OCI-LY3 (cell line): ENCODE measurements around the gene DUOXA1.
"Not testable (repeated sequence)": the region's sequence is repeated elsewhere in the genome, so short reads cannot be mapped to it uniquely, and the experiment has no call there.

Experiments
- H2AFZ ChIP-seq: fragments of 200-600, 300-600 bp; shearing (Covaris generic); 2 replicates; pipeline ENCODE4 v1.6.0; 2014; ENCODE audit warnings: antibody characterized with exemption, low read depth, low read length
- H3K27ac ChIP-seq: fragments of 200-600, 300-600 bp; sonication (generic); 2 replicates; pipeline ENCODE4 v1.5.1; 2014; ENCODE audit warnings: mild to moderate bottlenecking, low read length, moderate library complexity, mixed read lengths
- H3K27me3 ChIP-seq: fragments of 200-600, 300-600 bp; sonication (generic); 2 replicates; pipeline ENCODE4 v1.6.1; 2014; ENCODE audit warnings: low read depth, low read length, mixed read lengths
- H3K36me3 ChIP-seq: fragments of 200-600, 300-600 bp; sonication (generic); replicated peaks from 2 replicates; pipeline ENCODE3; 2014; ENCODE audit warnings: low read depth, low read length, mixed read lengths
- H3K4me1 ChIP-seq: fragments of 300-600, 200-600 bp; sonication (generic); 2 replicates; pipeline ENCODE4 v1.6.1; 2014; ENCODE audit warnings: low read length, mixed read lengths
- H3K4me2 ChIP-seq: fragments of 200-600, 300-600 bp; sonication (generic); 2 replicates; pipeline ENCODE4 v1.6.1; 2014; ENCODE audit warnings: low read length, mixed read lengths
- H3K4me3 ChIP-seq: fragments of 300-600, 200-600 bp; sonication (generic); 2 replicates; pipeline ENCODE4 v1.5.1; 2014; ENCODE audit warnings: antibody characterized with exemption, mild to moderate bottlenecking, low read length, moderate library complexity
- H3K79me2 ChIP-seq: fragments of 300-600, 200-600 bp; shearing (Covaris generic); 2 replicates; pipeline ENCODE4 v1.6.1; 2014; ENCODE audit warnings: mild to moderate bottlenecking, low read length, mixed read lengths
- H3K9ac ChIP-seq: fragments of 300-600, 200-600 bp; shearing (Covaris generic); 2 replicates; pipeline ENCODE4 v1.6.0; 2014; ENCODE audit warnings: mild to moderate bottlenecking, low read length, moderate library complexity
- H3K9me3 ChIP-seq: fragments of 200-600, 300-600 bp; shearing (Covaris generic); 2 replicates; pipeline ENCODE4 v1.6.1; 2014; ENCODE audit warnings: low read length, mixed read lengths; ENCODE audit not compliant: insufficient read depth
- H4K20me1 ChIP-seq: fragments of 200-600, 300-600 bp; sonication (generic); 2 replicates; pipeline ENCODE4 v1.6.1; 2016; ENCODE audit warnings: low read length, mixed read lengths; ENCODE audit not compliant: insufficient read depth
- EZH2phosphoT487 ChIP-seq: fragments of 200-600 bp; shearing (Covaris generic); IDR thresholded peaks from 2 replicates; pipeline ENCODE4 v1.6.1; 2018; ENCODE audit warnings: antibody characterized with exemption, mixed run types, low read depth
- TF ChIP-seq, protein P1 (sequence below): fragments of 200-600, 300-600 bp; sonication (generic); IDR thresholded peaks from 2 replicates; pipeline ENCODE4 v1.5.1; 2014; ENCODE audit warnings: antibody characterized with exemption, low read length, low read depth

Gene DUOXA1

DNA sequence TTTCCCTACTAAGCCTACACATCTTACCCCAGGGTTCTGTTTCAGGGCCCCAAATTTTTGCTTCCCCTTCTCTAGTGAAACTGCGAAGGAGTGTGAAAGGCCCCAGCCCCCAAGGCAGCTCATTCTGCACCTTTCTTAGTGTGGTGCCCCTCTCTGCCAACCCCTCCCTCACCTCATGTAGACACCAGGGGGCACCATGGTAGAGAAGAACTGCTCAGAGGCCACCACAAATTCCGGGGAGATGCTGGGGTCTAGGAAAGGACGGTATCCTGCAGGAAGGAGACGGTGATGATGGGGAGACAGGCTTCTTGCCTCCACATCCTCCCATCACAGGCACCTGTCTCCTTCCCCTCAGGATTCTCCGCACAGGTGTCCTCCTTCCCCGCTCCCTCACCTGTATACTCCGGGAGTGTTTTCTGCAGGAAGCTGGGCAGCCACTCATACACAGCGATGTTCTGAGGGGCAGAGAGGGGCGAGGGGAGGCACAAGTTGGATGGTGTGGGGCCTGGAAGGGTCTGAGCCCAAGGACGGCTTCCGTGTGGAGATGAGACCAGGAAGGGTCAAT is 19.3 kb downstream of the DUOXA1 start:
- Histone ChIP-seq H3K79me2 (no peaks in the 10 kb centered on the region), H3K4me3 (no peak overlapping the region), H2AFZ (no peak overlapping the region), H3K27me3 (no peaks in the 10 kb centered on the region), H3K36me3 (no peaks in the 10 kb centered on the region), H3K27ac (no peak overlapping the region), H3K9ac (no peak overlapping the region), H3K9me3 (no peaks in the 10 kb centered on the region), H3K4me2 (no peak overlapping the region), H3K4me1 (no peaks in the 10 kb centered on the region), H4K20me1 (no peaks in the 10 kb centered on the region)
- TF ChIP-seq, protein P1, sequence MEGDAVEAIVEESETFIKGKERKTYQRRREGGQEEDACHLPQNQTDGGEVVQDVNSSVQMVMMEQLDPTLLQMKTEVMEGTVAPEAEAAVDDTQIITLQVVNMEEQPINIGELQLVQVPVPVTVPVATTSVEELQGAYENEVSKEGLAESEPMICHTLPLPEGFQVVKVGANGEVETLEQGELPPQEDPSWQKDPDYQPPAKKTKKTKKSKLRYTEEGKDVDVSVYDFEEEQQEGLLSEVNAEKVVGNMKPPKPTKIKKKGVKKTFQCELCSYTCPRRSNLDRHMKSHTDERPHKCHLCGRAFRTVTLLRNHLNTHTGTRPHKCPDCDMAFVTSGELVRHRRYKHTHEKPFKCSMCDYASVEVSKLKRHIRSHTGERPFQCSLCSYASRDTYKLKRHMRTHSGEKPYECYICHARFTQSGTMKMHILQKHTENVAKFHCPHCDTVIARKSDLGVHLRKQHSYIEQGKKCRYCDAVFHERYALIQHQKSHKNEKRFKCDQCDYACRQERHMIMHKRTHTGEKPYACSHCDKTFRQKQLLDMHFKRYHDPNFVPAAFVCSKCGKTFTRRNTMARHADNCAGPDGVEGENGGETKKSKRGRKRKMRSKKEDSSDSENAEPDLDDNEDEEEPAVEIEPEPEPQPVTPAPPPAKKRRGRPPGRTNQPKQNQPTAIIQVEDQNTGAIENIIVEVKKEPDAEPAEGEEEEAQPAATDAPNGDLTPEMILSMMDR: no peak
- no peak for TF ChIP-seq EZH2phosphoT487

DNA sequence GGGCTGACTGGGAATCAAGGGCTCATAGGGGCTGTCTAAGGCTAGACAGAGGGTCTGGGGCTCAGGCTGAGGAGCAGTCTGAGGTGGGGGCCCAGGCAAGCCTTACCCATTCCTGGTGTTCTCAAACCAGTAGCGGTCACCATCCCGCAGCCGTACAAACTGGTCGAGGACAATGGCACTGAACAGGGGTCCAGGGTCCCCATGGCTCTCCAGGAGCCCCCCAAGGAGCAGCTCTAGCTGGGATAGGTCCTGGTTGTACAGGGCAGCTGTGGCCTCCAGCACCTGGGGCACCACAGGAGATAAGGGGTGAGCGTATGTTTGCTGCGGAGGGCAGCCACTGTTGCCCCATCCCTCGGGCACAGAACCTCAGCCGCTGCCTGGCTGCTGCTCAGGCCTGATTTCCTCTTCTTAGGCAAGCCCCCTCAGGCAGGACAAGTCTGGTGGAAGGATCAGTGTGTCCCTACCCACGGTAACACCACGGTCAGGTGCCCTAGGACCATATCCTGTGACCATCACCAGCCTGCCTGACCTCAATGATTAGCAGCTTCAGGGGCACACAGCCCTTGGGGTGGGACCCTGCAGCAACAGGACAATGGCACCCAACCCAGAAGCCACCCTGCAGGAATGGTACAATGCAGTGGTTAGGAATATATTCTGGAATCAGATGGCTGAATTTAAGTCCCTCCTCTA is 21.6 kb downstream of the DUOXA1 start:
- no peaks in the 10 kb centered on the region for H3K27me3 ChIP-seq

GRCh38 chr15:45106002-45106790 is 23.5 kb downstream of the DUOXA1 start:
- no peak overlapping the region for H3K4me3 ChIP-seq
- H3K4me2 ChIP-seq: no peak overlapping the region
- H3K79me2 ChIP-seq: no peaks in the 10 kb centered on the region
- no peak overlapping the region for H3K9ac ChIP-seq
- TF ChIP-seq, protein P1: no peak
- no peak for TF ChIP-seq EZH2phosphoT487
- H4K20me1 ChIP-seq: no peaks in the 10 kb centered on the region
- H3K9me3 ChIP-seq: no peaks in the 10 kb centered on the region
- H3K36me3 ChIP-seq: no peaks in the 10 kb centered on the region
- no peak overlapping the region for H3K27ac ChIP-seq
- H2AFZ ChIP-seq: no peak overlapping the region
- H3K4me1 ChIP-seq: no peaks in the 10 kb centered on the region
- no peaks in the 10 kb centered on the region for H3K27me3 ChIP-seq

More for the DNA sequence above, 21.6 kb downstream of the DUOXA1 start:
- Histone ChIP-seq H3K36me3 (no peaks in the 10 kb centered on the region), H3K79me2 (no peaks in the 10 kb centered on the region), H3K4me1 (no peaks in the 10 kb centered on the region), H3K27ac (no peak overlapping the region), H3K4me3 (no peak overlapping the region), H3K9ac (no peak overlapping the region), H4K20me1 (no peaks in the 10 kb centered on the region), H3K4me2 (no peak overlapping the region), H2AFZ (no peak overlapping the region), H3K9me3 (no peaks in the 10 kb centered on the region)
- TF ChIP-seq EZH2phosphoT487: no peak
- TF ChIP-seq, protein P1: no peak

DNA sequence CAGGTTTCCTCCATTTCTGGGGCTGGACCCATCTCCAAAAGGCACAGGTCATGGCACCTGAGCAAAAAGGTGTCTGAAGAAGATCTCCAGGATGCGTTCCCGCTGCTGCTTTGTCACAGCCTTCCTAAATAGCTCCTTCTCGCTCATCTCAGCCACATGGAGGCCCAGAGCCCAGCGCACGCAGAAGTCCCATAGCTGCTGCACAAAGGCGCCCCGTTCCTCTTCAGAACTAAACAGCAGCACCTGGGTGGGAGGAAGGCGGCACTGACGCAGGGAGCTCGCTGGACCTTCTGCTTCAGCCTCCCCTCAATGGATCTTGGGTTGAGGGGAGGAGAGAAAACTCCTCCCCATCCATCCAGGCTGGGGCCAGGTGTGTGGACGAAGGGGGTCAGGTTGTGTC is 24.1 kb downstream of the DUOXA1 start:
- Histone ChIP-seq H2AFZ (no peak overlapping the region), H3K4me3 (no peak overlapping the region), H3K9ac (no peak overlapping the region), H3K79me2 (no peaks in the 10 kb centered on the region), H3K4me2 (no peak overlapping the region), H3K4me1 (no peaks in the 10 kb centered on the region), H4K20me1 (no peaks in the 10 kb centered on the region), H3K36me3 (no peaks in the 10 kb centered on the region), H3K27me3 (no peaks in the 10 kb centered on the region), H3K9me3 (no peaks in the 10 kb centered on the region), H3K27ac (no peak overlapping the region)
- no peak for TF ChIP-seq EZH2phosphoT487

DNA sequence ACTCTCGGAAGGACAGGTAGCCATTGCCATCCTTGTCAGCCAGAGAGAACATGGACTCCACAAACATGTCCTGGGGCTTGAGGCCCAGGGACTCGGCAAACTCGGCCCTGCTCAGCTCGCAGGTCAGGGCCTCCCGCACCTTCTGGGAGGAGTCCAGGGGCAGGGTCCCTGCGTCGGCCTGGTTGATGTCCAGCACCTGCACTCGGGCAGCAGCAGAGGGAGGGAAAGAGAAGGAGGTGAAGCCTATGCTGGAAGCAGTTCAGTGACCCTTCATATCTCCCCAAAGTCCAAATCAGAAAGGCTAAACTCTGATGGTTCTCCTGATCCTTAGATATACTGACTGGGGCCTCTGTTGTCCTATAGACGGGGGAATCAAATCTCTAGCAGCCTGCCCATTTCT is 25.5 kb downstream of the DUOXA1 start:
- not testable (repeated sequence) for H3K79me2 ChIP-seq, H3K4me2 ChIP-seq, H3K27me3 ChIP-seq, H3K9me3 ChIP-seq, H3K4me1 ChIP-seq, H3K4me3 ChIP-seq, H3K36me3 ChIP-seq, H2AFZ ChIP-seq, H4K20me1 ChIP-seq, H3K27ac ChIP-seq, H3K9ac ChIP-seq
